Activated naive CD8-positive, alpha-beta T cell treated with anti-CD3 and anti-CD28 coated beads, Interleukin-2, amount 50 U/mL, for 16 hours (primary cell): ENCODE data around the gene ATP5ME.
"Not testable (repeated sequence)": the region's sequence is repeated elsewhere in the genome, so short reads cannot be mapped to it uniquely, and the experiment has no call there.

Experiments used
- DNase-seq: peaks from one replicate; pipeline ENCODE4 v3.0.0-alpha.2; 2020; ENCODE audit warnings: low read depth, low spot score

Gene ATP5ME

GRCh38 chr4:635851-636627, 38.0 kb downstream of the ATP5ME start:
- no peak for DNase-seq

- DNase-seq, result not testable (repeated sequence)
Measured at GRCh38 chr4:635066-635835, 38.8 kb downstream of the ATP5ME start.

GRCh38 chr4:634599-634985, 39.5 kb downstream of the ATP5ME start:
- no peak for DNase-seq

GRCh38 chr4:633976-634598, 40.0 kb downstream of the ATP5ME start:
- no peak for DNase-seq

- no peak for DNase-seq
Measured at GRCh38 chr4:633406-633805, 40.7 kb downstream of the ATP5ME start.

- no peak for DNase-seq
Measured at GRCh38 chr4:632926-633325, 41.1 kb downstream of the ATP5ME start.

GRCh38 chr4:632196-632790, 41.8 kb downstream of the ATP5ME start:
- no peak for DNase-seq

- no peak for DNase-seq
Measured at GRCh38 chr4:630656-631055, 43.4 kb downstream of the ATP5ME start.

- DNase-seq, result no peak
Measured at GRCh38 chr4:629915-630641, 44.0 kb downstream of the ATP5ME start.

- no peak for DNase-seq
Measured at GRCh38 chr4:629636-629914, 44.5 kb downstream of the ATP5ME start.

GRCh38 chr4:628821-629635, 45.0 kb downstream of the ATP5ME start:
- no peak for DNase-seq

- no peak for DNase-seq
Measured at GRCh38 chr4:628311-628741, 45.8 kb downstream of the ATP5ME start.

GRCh38 chr4:627347-628125, 46.5 kb downstream of the ATP5ME start:
- no peak for DNase-seq

- no peak for DNase-seq
Measured at GRCh38 chr4:626201-627091, 47.6 kb downstream of the ATP5ME start.

- no peak for DNase-seq
Measured at GRCh38 chr4:625631-626161, 48.4 kb downstream of the ATP5ME start.

- no peak for DNase-seq
Measured at GRCh38 chr4:624705-625590, 49.1 kb downstream of the ATP5ME start, which contains the start of gene PDE6B. Gene PDE6B (plus strand): TSS chr4:625573. CDS start chr4:625627, 54 bp downstream.

- no peak for DNase-seq
Measured at GRCh38 chr4:623914-624566, 50.0 kb downstream of the ATP5ME start.
